GM13977 (cell line): ENCODE results near the gene SNAP25.

Source experiments
- DNase-seq: peaks from one replicate; pipeline ENCODE4 v3.0.0; 2012; ENCODE audit warnings: low spot score
- CTCF ChIP-seq: IDR thresholded peaks from 2 replicates; pipeline ENCODE4 v1.5.1; 2012; ENCODE audit warnings: mild to moderate bottlenecking, control low read depth; ENCODE audit not compliant: insufficient read depth; ENCODE audit errors: extremely low read depth, missing control alignments
- in situ Hi-C: fragments of 300-500 bp; cut with MboI; formaldehyde crosslinking; loops from one replicate; pipeline ENCODE4 v1.12.0; 2022; ENCODE audit warnings: low sequenced_read_pairs, low pct_unique_long_range_greater_than_20kb, mixed read lengths, inconsistent platforms; ENCODE audit not compliant: unreplicated experiment

Gene SNAP25

GRCh38 chr20:10190456-10190855 lies 28.2 kb upstream of the SNAP25 start:
- no peak for TF ChIP-seq CTCF
- DNase-seq: no peak
- in situ Hi-C loops: no loop called here

- no peak for DNase-seq
- TF ChIP-seq CTCF: no peak
- in situ Hi-C loops: no loop called here
Observed at GRCh38 chr20:10192171-10192570, 26.5 kb upstream of the SNAP25 start.

DNA sequence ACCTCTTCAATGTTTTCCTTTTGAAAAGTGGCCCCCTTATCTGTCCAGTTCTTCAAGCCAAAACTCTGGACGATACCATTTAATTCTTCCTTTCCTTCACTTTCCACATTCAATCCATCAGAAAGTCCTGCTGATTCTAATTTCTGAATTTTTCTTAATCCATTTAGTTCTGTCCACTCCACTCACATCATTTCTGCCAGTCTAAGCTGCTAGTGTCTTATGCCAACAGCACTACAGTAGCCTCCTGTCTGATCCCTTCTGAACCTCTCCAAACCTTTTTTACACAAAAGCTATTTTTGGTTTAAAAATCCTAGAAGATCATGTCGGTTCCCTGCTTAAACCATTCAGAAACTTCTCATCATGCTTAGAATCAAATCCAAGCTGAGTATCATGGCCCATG lies 24.5 kb upstream of the SNAP25 start:
- TF ChIP-seq CTCF: no peak
- no peak for DNase-seq
- in situ Hi-C loops: no loop called here

DNA sequence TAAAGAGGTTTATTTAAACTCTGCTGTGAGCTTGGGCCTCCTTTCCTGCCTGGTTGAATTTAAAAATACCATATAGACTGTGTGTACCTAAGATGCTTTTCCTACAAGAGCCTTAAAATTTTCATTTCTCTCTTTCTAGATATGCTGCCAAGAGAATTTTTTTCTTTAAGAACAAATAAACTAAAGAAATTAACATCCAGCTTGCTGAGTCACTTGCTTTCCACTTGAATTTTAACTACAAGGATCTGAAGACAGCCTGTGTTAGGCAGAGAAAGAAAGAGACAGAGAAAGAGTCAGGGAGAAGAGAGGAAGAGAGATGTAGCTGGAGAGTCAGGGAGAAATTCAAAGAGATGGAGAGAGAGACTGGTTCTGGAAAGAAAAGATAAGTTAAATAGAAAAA lies 18.3 kb upstream of the SNAP25 start:
- DNase-seq: no peak
- in situ Hi-C loops: no loop called here
- TF ChIP-seq CTCF: no peak

- in situ Hi-C loops: no loop called here
- no peak for DNase-seq
- no peak for TF ChIP-seq CTCF
Observed at GRCh38 chr20:10201321-10201870, 17.2 kb upstream of the SNAP25 start.

DNA sequence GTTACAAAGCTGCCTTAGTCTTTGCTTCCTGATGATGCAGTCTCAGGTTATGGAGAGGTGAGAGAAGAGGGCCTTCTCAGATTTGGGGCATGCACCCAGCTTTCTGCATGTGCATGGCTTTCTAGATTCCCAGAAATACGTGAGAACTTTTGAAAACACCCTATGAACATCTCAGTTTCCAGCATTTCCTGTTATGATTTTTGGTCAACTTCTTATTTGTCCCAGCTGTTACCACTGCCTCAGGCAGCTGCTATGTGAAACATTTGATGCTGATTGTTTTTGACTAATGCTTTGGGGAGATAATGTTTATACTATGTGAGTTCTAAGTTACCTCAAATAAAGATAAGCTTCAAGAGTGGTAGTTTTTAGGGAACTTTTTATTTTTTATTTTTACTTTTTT lies 9.5 kb upstream of the SNAP25 start:
- TF ChIP-seq CTCF: no peak
- in situ Hi-C loops: no loop called here
- no peak for DNase-seq

DNA sequence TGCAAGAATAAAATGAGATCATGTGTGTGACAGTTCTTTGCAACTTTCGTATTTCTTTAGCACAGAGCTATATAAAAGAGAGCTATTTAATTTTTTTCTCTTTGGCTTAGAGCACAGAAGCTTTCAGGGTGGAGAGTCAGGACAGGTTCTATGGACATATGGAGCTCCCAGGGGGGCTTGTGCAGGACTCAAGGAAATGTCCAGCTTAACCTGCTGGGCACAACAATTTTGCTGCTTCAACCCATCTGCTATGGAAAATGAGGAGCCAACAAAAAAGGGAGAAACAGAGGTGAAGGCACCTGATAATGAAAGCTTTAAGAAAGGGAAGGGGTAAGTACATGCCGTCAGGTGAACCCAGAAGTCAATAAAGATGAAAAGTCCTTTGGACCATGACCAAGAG lies 5.1 kb upstream of the SNAP25 start:
- DNase-seq: no peak
- no peak for TF ChIP-seq CTCF
- in situ Hi-C loops: no loop called here
